Panc1 (cell line): Measurements from ENCODE around the gene ERICH4. TPM values are rescaled to one million over a fixed set of nuclear protein-coding genes. Genes with fewer than 3 reads are reported as not detected.

Experiments used
- ATAC-seq: fragments of 200-7000 bp; cut with Tn5 transposase; 2 replicates; pipeline ENCODE4 v1.9.1; 2020; ENCODE audit warnings: mild to moderate bottlenecking, moderate library complexity
- BruUV-seq: library from RNA; stranded (reverse); fragments of 400-500 nt; replicated peaks from 2 replicates; lab custom pipeline; 2021; lab: Mats Ljungman, UMichigan
- CTCF ChIA-PET: fragments of 300-600 bp; sonication (Branson Sonifier 250); formaldehyde crosslinking; loops from one replicate; lab custom pipeline; 2022; ENCODE audit warnings: antibody characterized with exemption; lab: Charles Lee
- POLR2A ChIA-PET: fragments of 300-600 bp; sonication (Branson Sonifier 250); formaldehyde crosslinking; loops from one replicate; lab custom pipeline; 2022; ENCODE audit warnings: antibody characterized with exemption; lab: Charles Lee
- DNase-seq: peaks from one replicate; pipeline ENCODE4 v3.0.0-alpha.2; 2010; ENCODE audit warnings: low read depth, low spot score
- H3K27ac ChIP-seq: 2 replicates; pipeline ENCODE4 v1.5.1; 2011; ENCODE audit warnings: mild to moderate bottlenecking, low read length, inconsistent platforms
- H3K27me3 ChIP-seq: fragments of 200-500 bp; sonication (Bioruptor generic); 2 replicates; pipeline ENCODE4 v1.6.0; 2014; ENCODE audit warnings: low read length, inconsistent platforms; ENCODE audit not compliant: control insufficient read depth, insufficient read depth
- H3K36me3 ChIP-seq: fragments of 200-500 bp; sonication (Bioruptor generic); 2 replicates; pipeline ENCODE4 v1.5.1; 2014; ENCODE audit warnings: inconsistent platforms, mild to moderate bottlenecking, low read length, moderate library complexity; ENCODE audit not compliant: control insufficient read depth, insufficient read depth
- H3K4me1 ChIP-seq: 2 replicates; pipeline ENCODE4 v1.5.1; 2011; ENCODE audit warnings: inconsistent platforms, mild to moderate bottlenecking, low read length, moderate library complexity; ENCODE audit not compliant: control insufficient read depth, insufficient read depth
- H3K4me3 ChIP-seq, 2 experiments: 2 replicates each; pipeline ENCODE4 v1.5.1; 2011 to 2012; ENCODE audit warnings: low read depth in 2 of 2, low read length in 2 of 2, mild to moderate bottlenecking in 2 of 2, inconsistent platforms in 1 of 2, moderate library complexity in 1 of 2
- H3K9me3 ChIP-seq: fragments of 200-500 bp; sonication (Bioruptor generic); 2 replicates; pipeline ENCODE4 v1.5.1; 2014; ENCODE audit warnings: low read depth, mild to moderate bottlenecking, inconsistent platforms, low read length, moderate library complexity; ENCODE audit not compliant: control insufficient read depth, insufficient read depth
- POLR2AphosphoS5 ChIP-seq: IDR thresholded peaks from 2 replicates; pipeline ENCODE4 v1.6.1; 2012; ENCODE audit warnings: mild to moderate bottlenecking, low read depth, low read length, moderate library complexity
- REST ChIP-seq, 2 experiments: IDR thresholded peaks; 2 replicates each; pipeline ENCODE4 v1.6.1; 2011 to 2012; ENCODE audit warnings: low read depth in 2 of 2, control low read depth in 1 of 2, low read length in 1 of 2, mild to moderate bottlenecking in 1 of 2, moderate library complexity in 1 of 2; ENCODE audit not compliant: insufficient read depth in 1 of 2
- SIN3A ChIP-seq: IDR thresholded peaks from 2 replicates; pipeline ENCODE4 v1.6.1; 2012; ENCODE audit warnings: low read depth, mild to moderate bottlenecking, low read length, moderate library complexity, borderline replicate concordance; ENCODE audit not compliant: insufficient read depth
- TCF7L2 ChIP-seq: IDR thresholded peaks from 2 replicates; pipeline ENCODE4 v1.6.1; 2011; ENCODE audit warnings: mild to moderate bottlenecking, low read depth, low read length, inconsistent platforms
- in situ Hi-C: cut with HindIII; loops from 2 replicates; pipeline ENCODE4 v1.10.0; 2016; ENCODE audit warnings: low sequenced_read_pairs, low pct_unique_long_range_greater_than_20kb
- intact Hi-C: fragments of 100-400 bp; cut with micrococcal nuclease; formaldehyde crosslinking; loops from one replicate; pipeline ENCODE4 v1.10.0; 2022; ENCODE audit not compliant: unreplicated experiment
- total RNA-seq: library from RNA; stranded (reverse); gene quantifications from one replicate; pipeline ENCODE4 v1.2.1, GENCODE V29; 2021; ENCODE audit not compliant: unreplicated experiment
- TF ChIP-seq, protein P1 (sequence below): fragments of 450-650 bp; IDR thresholded peaks from 2 replicates; pipeline ENCODE4 v1.5.1; 2017; ENCODE audit warnings: mild to moderate bottlenecking

Gene ERICH4
- total RNA-seq, 1 experiment from 2014 or later: not detected

- POLR2A ChIA-PET: no interaction called here
- ATAC-seq: no peak
- in situ Hi-C loops: no loop called here
Observed at GRCh38 chr19:41424335-41425173, 18.4 kb upstream of the ERICH4 start.

More at GRCh38 chr19:41424335-41425173, 18.4 kb upstream of the ERICH4 start:
- BruUV-seq: no TSS peak
- DNase-seq: no peak
- no peaks in the 10 kb centered on the region for H3K4me1 ChIP-seq
- no peak overlapping the region for H3K4me3 ChIP-seq
- no peaks in the 10 kb centered on the region for H3K27me3 ChIP-seq
- H3K36me3 ChIP-seq: no peaks in the 10 kb centered on the region
- intact Hi-C loops: no loop called here
- CTCF ChIA-PET: interaction anchor here (0.7 kb wide), 1 partner anchor 146 kb away, joined by 3 read pairs; no protein-coding TSS in a partner anchor
- TF ChIP-seq POLR2AphosphoS5: no peak
- TF ChIP-seq SIN3A: no peak
- TF ChIP-seq, protein P1, sequence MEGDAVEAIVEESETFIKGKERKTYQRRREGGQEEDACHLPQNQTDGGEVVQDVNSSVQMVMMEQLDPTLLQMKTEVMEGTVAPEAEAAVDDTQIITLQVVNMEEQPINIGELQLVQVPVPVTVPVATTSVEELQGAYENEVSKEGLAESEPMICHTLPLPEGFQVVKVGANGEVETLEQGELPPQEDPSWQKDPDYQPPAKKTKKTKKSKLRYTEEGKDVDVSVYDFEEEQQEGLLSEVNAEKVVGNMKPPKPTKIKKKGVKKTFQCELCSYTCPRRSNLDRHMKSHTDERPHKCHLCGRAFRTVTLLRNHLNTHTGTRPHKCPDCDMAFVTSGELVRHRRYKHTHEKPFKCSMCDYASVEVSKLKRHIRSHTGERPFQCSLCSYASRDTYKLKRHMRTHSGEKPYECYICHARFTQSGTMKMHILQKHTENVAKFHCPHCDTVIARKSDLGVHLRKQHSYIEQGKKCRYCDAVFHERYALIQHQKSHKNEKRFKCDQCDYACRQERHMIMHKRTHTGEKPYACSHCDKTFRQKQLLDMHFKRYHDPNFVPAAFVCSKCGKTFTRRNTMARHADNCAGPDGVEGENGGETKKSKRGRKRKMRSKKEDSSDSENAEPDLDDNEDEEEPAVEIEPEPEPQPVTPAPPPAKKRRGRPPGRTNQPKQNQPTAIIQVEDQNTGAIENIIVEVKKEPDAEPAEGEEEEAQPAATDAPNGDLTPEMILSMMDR: no peak
- TF ChIP-seq TCF7L2: no peak
- no peak for TF ChIP-seq REST (IDR thresholded peaks at IDR 0.05; ENCODE audit: insufficient read depth in 1 of 2, low read depth in 2 of 2, low read length in 1 of 2)
- H3K27ac ChIP-seq: no peak overlapping the region
- no peaks in the 10 kb centered on the region for H3K9me3 ChIP-seq
